H1 (cell line): Measurements from ENCODE around the gene NKPD1. TPM values are rescaled to one million over a fixed set of nuclear protein-coding genes. Genes with fewer than 3 reads are reported as not detected.

Source experiments
- CHD2 ChIP-seq: IDR thresholded peaks from 2 replicates; pipeline ENCODE4 v1.6.1; 2012; ENCODE audit warnings: low read length, improper control_type of control experiment
- CHD7 ChIP-seq: fragments of 300-600 bp; sonication (generic); IDR thresholded peaks from 2 replicates; pipeline ENCODE4 v1.7.1; 2012; ENCODE audit warnings: low read length, moderate library complexity, mild to moderate bottlenecking, inconsistent platforms; ENCODE audit not compliant: insufficient replicate concordance
- CREB1 ChIP-seq: IDR thresholded peaks from 2 replicates; pipeline ENCODE4 v1.6.1; 2012; ENCODE audit warnings: inconsistent platforms
- E2F6 ChIP-seq: IDR thresholded peaks from 2 replicates; pipeline ENCODE4 v1.6.1; 2012; ENCODE audit warnings: inconsistent platforms
- EGR1 ChIP-seq: IDR thresholded peaks from 2 replicates; pipeline ENCODE4 v1.6.1; 2011; ENCODE audit warnings: low read depth, low read length, borderline replicate concordance
- EZH2 ChIP-seq: fragments of 200-600 bp; sonication (generic); IDR thresholded peaks from 2 replicates; pipeline ENCODE4 v1.7.1; 2012; ENCODE audit warnings: low read depth, mild to moderate bottlenecking, moderate library complexity, low read length, inconsistent platforms; ENCODE audit not compliant: severe bottlenecking
- GABPA ChIP-seq: IDR thresholded peaks from 2 replicates; pipeline ENCODE4 v1.6.1; 2011; ENCODE audit warnings: mild to moderate bottlenecking, low read length, moderate library complexity, borderline replicate concordance; ENCODE audit not compliant: insufficient read depth
- PHF8 ChIP-seq: fragments of 200-600 bp; sonication (generic); conservative IDR thresholded peaks from 2 replicates; pipeline ENCODE4 v1.7.1; 2012; ENCODE audit warnings: low read depth, mild to moderate bottlenecking, inconsistent platforms, low read length, moderate library complexity
- RXRA ChIP-seq: IDR thresholded peaks from 2 replicates; pipeline ENCODE4 v1.6.1; 2011; ENCODE audit warnings: low read depth, mild to moderate bottlenecking, low read length, moderate library complexity; ENCODE audit not compliant: insufficient read depth
- SP4 ChIP-seq: IDR thresholded peaks from 2 replicates; pipeline ENCODE4 v1.6.1; 2012; ENCODE audit warnings: low read length, inconsistent platforms
- TAF1 ChIP-seq: IDR thresholded peaks from 2 replicates; pipeline ENCODE4 v1.6.1; 2011; ENCODE audit warnings: mild to moderate bottlenecking, low read depth, low read length
- polyA plus RNA-seq, 7 experiments: library from polyadenylated mRNA; depleted of rRNA in 3 of 7; stranded (reverse) in 5 of 7; unstranded in 2 of 7; fragments of >200 nt in 5 of 7; fragments of 200-250 nt in 2 of 7; gene quantifications; 1 replicate in 5 of 7; 2 replicates in 1 of 7; 4 replicates in 1 of 7; pipeline versions ENCODE4 v1.2.1 to v1.2.3, GENCODE V29; 2011 to 2013; ENCODE audit warnings: missing spikeins in 2 of 7, mixed read lengths in 2 of 7
- total RNA-seq: library from RNA; stranded (reverse); fragmentation: NEBNext Ultra II Directional; extraction: Animal tissue kit (Norgen Biotek cat#: 25700); gene quantifications from 2 replicates; pipeline ENCODE4 v1.2.1, GENCODE V29; 2021

Gene NKPD1
- total and polyA plus RNA-seq, 2 of the 8 experiments (the other 6 are each of a cell fraction or from before 2014, with no cell fraction given), result 0.30 to 0.39 TPM

GRCh38 chr19:45123440-45123850 lies 37.3 kb downstream of the NKPD1 start (continued):
- TF ChIP-seq CHD7, result no peak
- no peak for TF ChIP-seq PHF8
- TF ChIP-seq EZH2, result no peak
- TF ChIP-seq SP4, result no peak
- no peak for TF ChIP-seq TAF1
- TF ChIP-seq E2F6, result no peak
- no peak for TF ChIP-seq EGR1
- TF ChIP-seq GABPA, result no peak
- TF ChIP-seq CREB1, result no peak
- no peak for TF ChIP-seq RXRA
- TF ChIP-seq CHD2, result no peak
